H1 (cell line): ENCODE results near the gene PTPRD. TPM values are rescaled to one million over a fixed set of nuclear protein-coding genes. Genes with fewer than 3 reads are reported as not detected.
A peak's percentile ranks its signal among the peaks of the same experiment; 100 is the strongest.

Source experiments
- CTCF ChIA-PET: fragments of 300-600 bp; sonication (Branson Sonifier 250); formaldehyde crosslinking; loops from one replicate; lab custom pipeline; 2021; ENCODE audit not compliant: partially characterized antibody; lab: Charles Lee
- POLR2A ChIA-PET: fragments of 300-600 bp; sonication (Branson Sonifier 250); formaldehyde crosslinking; loops from one replicate; lab custom pipeline; 2021; ENCODE audit warnings: inconsistent platforms; ENCODE audit not compliant: partially characterized antibody; lab: Charles Lee
- DNase-seq, 2 experiments: peaks; one replicate each; pipeline versions ENCODE4 v3.0.0 to v3.0.0-alpha.2; 2010 to 2022; ENCODE audit warnings: low spot score in 2 of 2, low read depth in 1 of 2, mixed read lengths in 1 of 2
- FAIRE-seq: peaks from 2 replicates; lab custom pipeline; 2011; peaks lifted over from hg19 to GRCh38; lab: Jason Lieb, UNC
- H2AFZ ChIP-seq: 2 replicates; pipeline ENCODE4 v1.8.1; 2012; ENCODE audit warnings: low read length, inconsistent platforms
- H2AK5ac ChIP-seq: 2 replicates; pipeline ENCODE4 v1.6.1; 2013; ENCODE audit warnings: low read depth, low read length
- H2BK120ac ChIP-seq: replicated peaks from 2 replicates; pipeline ENCODE3; 2013; ENCODE audit warnings: low read depth, low read length, inconsistent platforms
- H2BK12ac ChIP-seq: 2 replicates; pipeline ENCODE4 v1.6.1; 2013; ENCODE audit warnings: low read depth, low read length
- H2BK15ac ChIP-seq: 2 replicates; pipeline ENCODE4 v1.6.1; 2013; ENCODE audit warnings: low read length
- H2BK20ac ChIP-seq: 2 replicates; pipeline ENCODE4 v1.6.1; 2013; ENCODE audit warnings: low read length
- H2BK5ac ChIP-seq: 2 replicates; pipeline ENCODE4 v1.6.1; 2013; ENCODE audit warnings: low read depth, low read length
- H3K14ac ChIP-seq: 2 replicates; pipeline ENCODE4 v1.6.1; 2013; ENCODE audit warnings: inconsistent platforms; ENCODE audit not compliant: insufficient read length
- H3K18ac ChIP-seq: 2 replicates; pipeline ENCODE4 v1.6.1; 2013; ENCODE audit warnings: low read length; ENCODE audit errors: extremely low read depth
- H3K23ac ChIP-seq: 2 replicates; pipeline ENCODE4 v1.6.1; 2013; ENCODE audit warnings: inconsistent platforms; ENCODE audit not compliant: insufficient read length
- H3K23me2 ChIP-seq: 2 replicates; pipeline ENCODE4 v1.6.1; 2013; ENCODE audit warnings: low read depth, low read length
- H3K27ac ChIP-seq: 2 replicates; pipeline ENCODE4 v1.6.1; 2011; ENCODE audit warnings: low read depth, low read length, inconsistent platforms
- H3K27me3 ChIP-seq, 4 experiments: replicated peaks in 1 of 4; 1 replicate in 1 of 4; 2 replicates in 3 of 4; pipeline versions ENCODE4 v1.6.1 to v1.8.1; 2011 to 2013; ENCODE audit warnings: low read length in 3 of 4, mild to moderate bottlenecking in 3 of 4, inconsistent platforms in 2 of 4, mixed read lengths in 2 of 4, moderate library complexity in 1 of 4; ENCODE audit not compliant: control insufficient read depth in 3 of 4, insufficient read depth in 3 of 4; ENCODE audit errors: extremely low read depth in 1 of 4
- H3K36me3 ChIP-seq, 4 experiments: 2 replicates each; pipeline versions ENCODE4 v1.6.1 to v1.8.1; 2011 to 2013; ENCODE audit warnings: mild to moderate bottlenecking in 4 of 4, low read length in 3 of 4, moderate library complexity in 2 of 4, control low read depth in 1 of 4, inconsistent platforms in 1 of 4; ENCODE audit not compliant: insufficient read depth in 4 of 4, control insufficient read depth in 2 of 4
- H3K4ac ChIP-seq: replicated peaks from 2 replicates; pipeline ENCODE3; 2013; ENCODE audit warnings: low read length, low read depth, mixed read lengths, inconsistent platforms; ENCODE audit not compliant: insufficient read length
- H3K4me1 ChIP-seq, 4 experiments: replicated peaks in 1 of 4; 1 replicate in 1 of 4; 2 replicates in 3 of 4; pipeline versions ENCODE4 v1.6.1 to v1.8.1; 2011 to 2013; ENCODE audit warnings: low read length in 3 of 4, inconsistent platforms in 2 of 4, mixed read lengths in 1 of 4; ENCODE audit not compliant: insufficient read depth in 4 of 4, control insufficient read depth in 3 of 4
- H3K4me2 ChIP-seq, 2 experiments: 2 replicates each; pipeline versions ENCODE4 v1.6.1 to v1.8.1; 2011 to 2013; ENCODE audit warnings: low read depth in 2 of 2, low read length in 2 of 2, control low read depth in 1 of 2, inconsistent platforms in 1 of 2, mild to moderate bottlenecking in 1 of 2; ENCODE audit not compliant: insufficient read depth in 1 of 2
- H3K4me3 ChIP-seq, 4 experiments: fragments of 200-600, 300-600 bp in 1 of 4; sonication (generic), shearing (Covaris generic), sonication (Bioruptor Twin) in 1 of 4; 2 replicates each; pipeline versions ENCODE4 v1.5.1 to v1.8.1; 2011 to 2016; ENCODE audit warnings: low read length in 4 of 4, low read depth in 3 of 4, control low read depth in 2 of 4, inconsistent platforms in 2 of 4, mild to moderate bottlenecking in 2 of 4, mixed read lengths in 1 of 4, moderate library complexity in 1 of 4; ENCODE audit not compliant: insufficient read depth in 2 of 4; ENCODE audit errors: extremely low read depth in 1 of 4
- H3K56ac ChIP-seq: replicated peaks from 2 replicates; pipeline ENCODE3; 2013; ENCODE audit warnings: low read depth, mild to moderate bottlenecking, mixed read lengths, low read length, inconsistent platforms; ENCODE audit not compliant: insufficient read length
- H3K79me1 ChIP-seq: 2 replicates; pipeline ENCODE4 v1.6.1; 2013; ENCODE audit warnings: low read depth, low read length, control low read depth
- H3K79me2 ChIP-seq, 2 experiments: 2 replicates each; pipeline versions ENCODE4 v1.6.1 to v1.8.1; 2012 to 2013; ENCODE audit warnings: low read length in 2 of 2, mild to moderate bottlenecking in 2 of 2, inconsistent platforms in 1 of 2; ENCODE audit not compliant: insufficient read depth in 2 of 2, control insufficient read depth in 1 of 2
- H3K9ac ChIP-seq, 4 experiments: replicated peaks in 1 of 4; 1 replicate in 1 of 4; 2 replicates in 3 of 4; pipeline versions ENCODE4 v1.6.1 to v1.8.1; 2011 to 2013; ENCODE audit warnings: low read depth in 3 of 4, low read length in 3 of 4, control low read depth in 2 of 4, mild to moderate bottlenecking in 2 of 4, moderate library complexity in 2 of 4, inconsistent platforms in 1 of 4; ENCODE audit errors: extremely low read depth in 1 of 4
- H3K9me3 ChIP-seq, 2 experiments: 2 replicates each; pipeline versions ENCODE4 v1.6.1 to v1.8.1; 2012 to 2013; ENCODE audit warnings: mild to moderate bottlenecking in 2 of 2, moderate library complexity in 2 of 2, control low read depth in 1 of 2, inconsistent platforms in 1 of 2, low read depth in 1 of 2, low read length in 1 of 2, mixed read lengths in 1 of 2; ENCODE audit not compliant: insufficient read depth in 2 of 2
- H4K20me1 ChIP-seq, 2 experiments: replicated peaks in 1 of 2; 2 replicates each; pipeline versions ENCODE3 to v1.8.1; 2011 to 2013; ENCODE audit warnings: inconsistent platforms in 2 of 2, low read length in 2 of 2, mild to moderate bottlenecking in 1 of 2; ENCODE audit not compliant: insufficient read depth in 2 of 2, control insufficient read depth in 1 of 2
- H4K5ac ChIP-seq: 2 replicates; pipeline ENCODE4 v1.6.1; 2013; ENCODE audit warnings: low read length, low read depth, mixed read lengths, inconsistent platforms; ENCODE audit not compliant: insufficient read length
- H4K8ac ChIP-seq: 2 replicates; pipeline ENCODE4 v1.8.0; 2013; ENCODE audit warnings: mild to moderate bottlenecking, moderate library complexity, low read length, inconsistent platforms; ENCODE audit not compliant: insufficient read depth; ENCODE audit errors: extremely low read depth
- H4K91ac ChIP-seq: replicated peaks from 2 replicates; pipeline ENCODE3; 2013; ENCODE audit warnings: low read length, mixed read lengths, inconsistent platforms; ENCODE audit not compliant: insufficient read length
- KDM5A ChIP-seq: fragments of 200-600 bp; IDR thresholded peaks from 2 replicates; pipeline ENCODE4 v1.7.1; 2012; ENCODE audit warnings: mild to moderate bottlenecking, low read length, inconsistent platforms, mixed read lengths
- MAFK ChIP-seq: IDR thresholded peaks from 2 replicates; pipeline ENCODE4 v1.6.1; 2012; ENCODE audit warnings: low read depth, mild to moderate bottlenecking, improper control_type of control experiment, low read length
- SIRT6 ChIP-seq: IDR thresholded peaks from one replicate; pipeline ENCODE4 v1.7.1; 2012; ENCODE audit warnings: low read length, inconsistent platforms
- SP4 ChIP-seq: IDR thresholded peaks from 2 replicates; pipeline ENCODE4 v1.6.1; 2012; ENCODE audit warnings: low read length, inconsistent platforms
- WGBS, 2 experiments: shearing (Covaris generic) in 1 of 2; methylation state at CpG; one replicate each; pipeline versions ENCODE4 v1.1.6 to v1.1.7; 2013 to 2015; ENCODE audit warnings: low lambda C conversion rate in 2 of 2, mixed read lengths in 2 of 2, inconsistent platforms in 1 of 2, low coverage in 1 of 2, missing lambda C conversion rate in 1 of 2; ENCODE audit not compliant: insufficient replicate concordance in 2 of 2, insufficient coverage in 1 of 2, insufficient read length in 1 of 2; ENCODE audit errors: extremely low coverage in 1 of 2, missing lambda C conversion rate in 1 of 2; 5-methylcytosine and 5-hydroxymethylcytosine counted together
- polyA plus RNA-seq, 7 experiments: library from polyadenylated mRNA; depleted of rRNA in 3 of 7; stranded (reverse) in 5 of 7; unstranded in 2 of 7; fragments of >200 nt in 5 of 7; fragments of 200-250 nt in 2 of 7; gene quantifications; 1 replicate in 5 of 7; 2 replicates in 1 of 7; 4 replicates in 1 of 7; pipeline versions ENCODE4 v1.2.1 to v1.2.3, GENCODE V29; 2011 to 2013; ENCODE audit warnings: missing spikeins in 2 of 7, mixed read lengths in 2 of 7
- total RNA-seq: library from RNA; stranded (reverse); fragmentation: NEBNext Ultra II Directional; extraction: Animal tissue kit (Norgen Biotek cat#: 25700); gene quantifications from 2 replicates; pipeline ENCODE4 v1.2.1, GENCODE V29; 2021

PTPRD gene
- total and polyA plus RNA-seq, 2 of the 8 experiments (the other 6 are each of a cell fraction or from before 2014, with no cell fraction given), result 17.2 to 77.0 TPM

DNA sequence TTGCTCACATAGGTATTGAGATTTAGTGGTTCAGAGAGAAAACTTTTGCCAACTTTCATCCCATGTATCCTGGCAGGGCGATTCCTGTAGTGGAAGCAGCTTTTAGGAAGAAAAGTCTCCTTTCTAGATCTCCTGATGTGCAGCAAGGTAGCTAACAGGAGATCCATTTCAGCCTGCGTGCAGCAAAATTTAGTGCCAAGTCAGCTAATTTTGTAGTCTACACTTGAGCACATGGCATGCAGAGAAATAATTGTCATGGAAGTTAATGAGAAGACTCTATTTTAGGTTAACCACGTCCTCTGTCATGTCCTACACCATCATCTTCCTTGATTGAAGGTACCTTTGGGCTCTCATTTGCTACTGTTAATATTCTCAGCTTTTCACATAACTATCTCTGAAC lies 165.8 kb downstream of the PTPRD start:
- no peaks in the 10 kb centered on the region; a peak in 1 of 7 replicates for H3K27me3 ChIP-seq
- H3K27ac ChIP-seq, result no peak overlapping the region
- H3K9me3 ChIP-seq, result peaks cover 0 to 7% of the 10 kb centered on the region in 2 experiments; a peak in 1 of 4 replicates
- H3K18ac ChIP-seq, result no peak overlapping the region
- H3K9ac ChIP-seq, result no peak overlapping the region
- no peak overlapping the region for H3K4ac ChIP-seq
- 86% methylated on average over 3 of the region's 3 CpGs; no CpG with 5 or more reads in 1 of the 2 experiments for WGBS, 2 experiments
- no peak overlapping the region for H4K91ac ChIP-seq
- ChIA-PET CTCF (interaction anchor here (1.4 kb wide), 1 partner anchor 10 kb away, joined by 4 read pairs; no protein-coding TSS in a partner anchor), POLR2A (no interaction called here)
- H2BK5ac ChIP-seq, result no peak overlapping the region
- H4K8ac ChIP-seq, result no peak overlapping the region
- H3K4me2 ChIP-seq, result no peak overlapping the region
- DNase-seq (no peak), FAIRE-seq (no peak)
- no peaks in the 10 kb centered on the region for H3K79me1 ChIP-seq
- no peak overlapping the region for H2BK120ac ChIP-seq
- H3K4me1 ChIP-seq, result peaks cover 0 to 4% (median 0%) of the 10 kb centered on the region in 4 experiments; a peak in 1 of 7 replicates
- TF ChIP-seq MAFK, result peak; percentile 85
- no peak for TF ChIP-seq KDM5A
- TF ChIP-seq SIRT6, result no peak
- no peak for TF ChIP-seq SP4
- H3K23ac ChIP-seq, result no peak overlapping the region
- H3K56ac ChIP-seq, result no peak overlapping the region
- no peaks in the 10 kb centered on the region for H3K79me2 ChIP-seq
- no peak overlapping the region for H2BK12ac ChIP-seq
- H3K36me3 ChIP-seq, result no peaks in the 10 kb centered on the region; a peak in 1 of 8 replicates
- H2AFZ ChIP-seq, result no peak overlapping the region
- no peak overlapping the region for H2BK20ac ChIP-seq
- no peaks in the 10 kb centered on the region for H4K20me1 ChIP-seq
- no peak overlapping the region for H2AK5ac ChIP-seq
- no peak overlapping the region for H3K14ac ChIP-seq
- no peak overlapping the region for H3K4me3 ChIP-seq
- H4K5ac ChIP-seq, result no peak overlapping the region
- no peak overlapping the region for H2BK15ac ChIP-seq
- no peaks in the 10 kb centered on the region for H3K23me2 ChIP-seq
